ENCODE data around the gene PLXNA2.

DNA sequence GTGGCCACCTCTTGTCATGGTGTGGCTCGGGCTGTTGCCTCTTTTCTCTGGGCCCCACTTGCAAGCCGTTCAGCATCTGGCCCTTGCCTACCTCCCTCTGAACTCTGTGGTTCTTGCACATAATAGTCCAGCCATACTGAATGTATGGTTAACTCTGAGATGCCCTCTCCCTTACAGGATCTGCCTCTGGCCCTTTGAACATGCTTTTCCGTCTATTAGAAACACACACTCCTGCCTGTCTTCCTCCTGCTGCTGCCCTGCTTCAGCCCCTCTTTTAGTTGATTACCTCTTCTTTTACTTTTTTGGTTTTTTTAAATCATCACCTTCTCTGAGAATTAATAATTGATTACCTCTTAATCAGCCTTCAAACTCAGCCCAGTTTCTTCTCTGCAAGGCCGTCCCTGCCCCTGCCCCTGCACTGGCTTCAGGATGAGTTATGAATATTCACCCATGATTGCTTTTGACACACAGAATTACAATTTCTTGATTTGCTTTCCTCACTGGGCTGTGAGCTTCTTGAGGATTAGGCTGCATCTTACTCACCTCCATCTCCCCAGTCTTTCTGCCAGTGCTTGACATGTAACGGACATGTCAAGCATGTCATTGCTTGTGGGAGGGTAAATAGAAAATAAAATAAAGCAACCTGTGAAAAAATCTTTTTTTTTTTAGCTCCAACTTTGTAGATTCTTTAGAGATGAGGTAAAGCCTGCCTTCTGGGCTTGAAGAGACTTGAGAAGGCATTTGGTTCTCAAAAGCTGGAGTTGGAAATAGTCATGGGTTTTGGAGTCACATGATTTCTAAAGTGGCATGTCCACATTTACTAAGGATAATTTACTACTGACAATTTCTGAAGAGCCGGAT, 158.3 kb downstream of the PLXNA2 start:
- TF ChIP-seq CTCF (IDR thresholded peaks at IDR 0.05; ENCODE audit: extremely low read depth in 1 of 2, insufficient read depth in 1 of 2, low read depth in 1 of 2, low read length in 2 of 2) (no peak), EZH2 (IDR thresholded peaks at IDR 0.05; ENCODE audit: borderline replicate concordance, low read depth, low read length, severe bottlenecking) (no peak), POLR2A (IDR thresholded peaks at IDR 0.05; ENCODE audit: low read depth, low read length) (no peak), MYC (IDR thresholded peaks at IDR 0.05; ENCODE audit: low read depth, low read length) (no peak), POLR2AphosphoS5 (IDR thresholded peaks at IDR 0.05; ENCODE audit: insufficient read depth, low read depth, low read length) (no peak), MAX (IDR thresholded peaks at IDR 0.05; ENCODE audit: insufficient read depth, insufficient read length) (no peak), JUN (IDR thresholded peaks at IDR 0.05; ENCODE audit: borderline replicate concordance, insufficient read depth, insufficient read length, low read depth) (no peak), FOS (IDR thresholded peaks at IDR 0.05; ENCODE audit: borderline replicate concordance, insufficient read depth, low read length) (no peak), GATA2 (IDR thresholded peaks at IDR 0.05; ENCODE audit: insufficient read depth, insufficient read length, low read depth, low read length) (no peak)
